ACC112 (cell line): Measurements from ENCODE around the gene PADI2.

Experiments
- H2AFZ ChIP-seq: fragments of 200-600 bp; sonication (generic); one replicate; pipeline ENCODE4 v1.6.0; 2017; ENCODE audit warnings: antibody characterized with exemption, low read length; ENCODE audit not compliant: unreplicated experiment
- H3K27ac ChIP-seq: fragments of 200-600 bp; sonication (generic); 2 replicates; pipeline ENCODE4 v1.5.1; 2014; ENCODE audit warnings: low read depth, mild to moderate bottlenecking, antibody characterized with exemption, low read length, moderate library complexity
- H3K27me3 ChIP-seq: fragments of 200-600 bp; sonication (generic); 2 replicates; pipeline ENCODE4 v1.6.1; 2014; ENCODE audit warnings: mild to moderate bottlenecking, antibody characterized with exemption, low read length, moderate library complexity, mixed read lengths; ENCODE audit not compliant: insufficient read depth
- H3K36me3 ChIP-seq: fragments of 200-600 bp; sonication (generic); 2 replicates; pipeline ENCODE4 v1.6.1; 2016; ENCODE audit warnings: mild to moderate bottlenecking, antibody characterized with exemption, low read length, moderate library complexity, mixed read lengths; ENCODE audit not compliant: insufficient read depth
- H3K4me1 ChIP-seq: fragments of 200-600 bp; sonication (generic); one replicate; pipeline ENCODE4 v1.6.1; 2016; ENCODE audit warnings: low read length, mixed read lengths; ENCODE audit not compliant: insufficient read depth, unreplicated experiment, control insufficient read depth
- H3K4me3 ChIP-seq: fragments of 200-600 bp; sonication (generic); 2 replicates; pipeline ENCODE4 v1.5.1; 2014; ENCODE audit warnings: mild to moderate bottlenecking, low read depth, low read length
- H3K79me2 ChIP-seq: fragments of 200-600 bp; sonication (generic); one replicate; pipeline ENCODE4 v1.6.0; 2016; ENCODE audit warnings: low read length; ENCODE audit not compliant: control insufficient read depth, unreplicated experiment, insufficient read depth

The PADI2 gene

GRCh38 chr1:17161137-17161740 lies 42.0 kb upstream of the PADI2 start:
- Histone ChIP-seq H3K27ac (no peak overlapping the region), H3K27me3 (no peaks in the 10 kb centered on the region), H3K36me3 (no peaks in the 10 kb centered on the region), H3K4me1 (no peaks in the 10 kb centered on the region), H3K4me3 (no peak overlapping the region), H2AFZ (no peak overlapping the region), H3K79me2 (no peaks in the 10 kb centered on the region)

- Histone ChIP-seq H3K4me1 (no peaks in the 10 kb centered on the region), H3K27ac (no peak overlapping the region)
Measured at GRCh38 chr1:17158961-17159360, 39.7 kb upstream of the PADI2 start.

GRCh38 chr1:17156108-17156507 lies 36.9 kb upstream of the PADI2 start:
- Histone ChIP-seq H3K27me3 (no peaks in the 10 kb centered on the region), H3K4me3 (no peak overlapping the region), H2AFZ (no peak overlapping the region), H3K27ac (no peak overlapping the region), H3K36me3 (no peaks in the 10 kb centered on the region), H3K4me1 (no peaks in the 10 kb centered on the region), H3K79me2 (no peaks in the 10 kb centered on the region)

More at GRCh38 chr1:17158961-17159360, 39.7 kb upstream of the PADI2 start:
- Histone ChIP-seq H3K36me3 (no peaks in the 10 kb centered on the region), H2AFZ (no peak overlapping the region), H3K79me2 (no peaks in the 10 kb centered on the region), H3K4me3 (no peak overlapping the region), H3K27me3 (no peaks in the 10 kb centered on the region)

GRCh38 chr1:17155257-17155920 lies 36.1 kb upstream of the PADI2 start:
- no peaks in the 10 kb centered on the region for H3K27me3 ChIP-seq
- no peaks in the 10 kb centered on the region for H3K79me2 ChIP-seq
- no peaks in the 10 kb centered on the region for H3K36me3 ChIP-seq
- no peak overlapping the region for H3K27ac ChIP-seq
- no peak overlapping the region for H3K4me3 ChIP-seq
- H2AFZ ChIP-seq, result no peak overlapping the region
- H3K4me1 ChIP-seq, result no peaks in the 10 kb centered on the region

GRCh38 chr1:17149771-17150170 lies 30.5 kb upstream of the PADI2 start:
- Histone ChIP-seq H3K27me3 (no peaks in the 10 kb centered on the region), H3K4me3 (no peak overlapping the region), H3K36me3 (no peaks in the 10 kb centered on the region), H3K27ac (no peak overlapping the region), H3K79me2 (no peaks in the 10 kb centered on the region), H2AFZ (no peak overlapping the region), H3K4me1 (no peaks in the 10 kb centered on the region)

GRCh38 chr1:17148950-17149608 lies 29.8 kb upstream of the PADI2 start:
- Histone ChIP-seq H3K27me3 (no peaks in the 10 kb centered on the region), H3K79me2 (no peaks in the 10 kb centered on the region), H2AFZ (no peak overlapping the region), H3K4me3 (no peak overlapping the region), H3K27ac (no peak overlapping the region), H3K36me3 (no peaks in the 10 kb centered on the region), H3K4me1 (no peaks in the 10 kb centered on the region)

- no peaks in the 10 kb centered on the region for H3K36me3 ChIP-seq
- H3K4me3 ChIP-seq, result no peak overlapping the region
- no peaks in the 10 kb centered on the region for H3K79me2 ChIP-seq
- H3K27me3 ChIP-seq, result no peaks in the 10 kb centered on the region
- H3K27ac ChIP-seq, result no peak overlapping the region
- H2AFZ ChIP-seq, result no peak overlapping the region
- H3K4me1 ChIP-seq, result no peaks in the 10 kb centered on the region
Measured at GRCh38 chr1:17145648-17146047, 26.4 kb upstream of the PADI2 start.

GRCh38 chr1:17143760-17144159 lies 24.5 kb upstream of the PADI2 start:
- H3K36me3 ChIP-seq, result no peaks in the 10 kb centered on the region
- no peak overlapping the region for H2AFZ ChIP-seq
- no peaks in the 10 kb centered on the region for H3K4me1 ChIP-seq
- no peaks in the 10 kb centered on the region for H3K79me2 ChIP-seq
- H3K27ac ChIP-seq, result no peak overlapping the region
- no peak overlapping the region for H3K4me3 ChIP-seq
- no peaks in the 10 kb centered on the region for H3K27me3 ChIP-seq

GRCh38 chr1:17141441-17142197 lies 22.4 kb upstream of the PADI2 start:
- H3K79me2 ChIP-seq, result no peaks in the 10 kb centered on the region
- no peaks in the 10 kb centered on the region for H3K27me3 ChIP-seq
- no peak overlapping the region for H3K4me3 ChIP-seq
- no peaks in the 10 kb centered on the region for H3K36me3 ChIP-seq
- no peak overlapping the region for H3K27ac ChIP-seq
- no peaks in the 10 kb centered on the region for H3K4me1 ChIP-seq
- H2AFZ ChIP-seq, result no peak overlapping the region

- no peaks in the 10 kb centered on the region for H3K36me3 ChIP-seq
- H3K4me1 ChIP-seq, result no peaks in the 10 kb centered on the region
- H3K4me3 ChIP-seq, result no peak overlapping the region
- no peak overlapping the region for H2AFZ ChIP-seq
- no peaks in the 10 kb centered on the region for H3K79me2 ChIP-seq
- no peaks in the 10 kb centered on the region for H3K27me3 ChIP-seq
- H3K27ac ChIP-seq, result no peak overlapping the region
Measured at GRCh38 chr1:17140279-17140678, 21.0 kb upstream of the PADI2 start.
